PC-9 (cell line): Measurements from ENCODE around the gene PTPN2. TPM values are rescaled to one million over a fixed set of nuclear protein-coding genes. Genes with fewer than 3 reads are reported as not detected.

ENCODE experiments used
- BruUV-seq: library from RNA; stranded (reverse); fragments of 400-500 nt; replicated peaks from 2 replicates; lab custom pipeline; 2021; lab: Mats Ljungman, UMichigan
- CTCF ChIA-PET: fragments of 300-600 bp; sonication (Branson Sonifier 250); formaldehyde crosslinking; loops from one replicate; lab custom pipeline; 2022; ENCODE audit warnings: antibody characterized with exemption; lab: Charles Lee
- POLR2A ChIA-PET: fragments of 300-600 bp; sonication (Branson Sonifier 250); formaldehyde crosslinking; loops from one replicate; lab custom pipeline; 2022; ENCODE audit warnings: antibody characterized with exemption; ENCODE audit not compliant: unreplicated experiment; lab: Charles Lee
- DNase-seq, 2 experiments: peaks; one replicate each; pipeline versions ENCODE4 v3.0.0 to v3.0.0-alpha.2; 2015 to 2022; ENCODE audit warnings: mixed read lengths in 1 of 2
- H2AFZ ChIP-seq: fragments of 200-600 bp; sonication (generic); 2 replicates; pipeline ENCODE4 v1.8.1; 2017; ENCODE audit warnings: antibody characterized with exemption
- H3F3A ChIP-seq: fragments of 200-600 bp; sonication (generic); 2 replicates; pipeline ENCODE4 v1.8.1; 2017; ENCODE audit warnings: antibody characterized with exemption, mild to moderate bottlenecking, low read depth; ENCODE audit not compliant: insufficient read depth
- H3K27ac ChIP-seq: fragments of 200-600 bp; sonication (generic); 2 replicates; pipeline ENCODE4 v1.6.1; 2016; ENCODE audit warnings: mixed run types
- H3K27me3 ChIP-seq: fragments of 200-600 bp; sonication (generic); 2 replicates; pipeline ENCODE4 v1.6.1; 2016; ENCODE audit warnings: low read depth, mixed run types; ENCODE audit not compliant: insufficient read depth
- H3K36me3 ChIP-seq: fragments of 200-600 bp; sonication (generic); 2 replicates; pipeline ENCODE4 v1.6.1; 2016; ENCODE audit warnings: low read depth, mixed run types
- H3K4me1 ChIP-seq: fragments of 200-600 bp; sonication (generic); replicated peaks from 2 replicates; pipeline ENCODE4 v1.6.1; 2016; ENCODE audit warnings: mixed run types; ENCODE audit not compliant: insufficient read depth
- H3K4me2 ChIP-seq: fragments of 200-600 bp; sonication (generic); 2 replicates; pipeline ENCODE4 v1.6.1; 2017; ENCODE audit warnings: mixed run types
- H3K4me3 ChIP-seq: fragments of 200-600 bp; sonication (generic); 2 replicates; pipeline ENCODE4 v1.6.1; 2016; ENCODE audit warnings: mixed run types
- H3K79me2 ChIP-seq: fragments of 200-600 bp; sonication (generic); 2 replicates; pipeline ENCODE4 v1.6.1; 2017; ENCODE audit warnings: low read depth, mixed run types
- H3K9me2 ChIP-seq: fragments of 200-600 bp; sonication (generic); 2 replicates; pipeline ENCODE4 v1.8.1; 2017; ENCODE audit warnings: mild to moderate bottlenecking; ENCODE audit not compliant: insufficient read depth
- H3K9me3 ChIP-seq: fragments of 200-600 bp; sonication (generic); 2 replicates; pipeline ENCODE4 v1.8.1; 2016; ENCODE audit warnings: low read depth; ENCODE audit not compliant: insufficient read depth
- H4K20me1 ChIP-seq: fragments of 200-600 bp; sonication (generic); 2 replicates; pipeline ENCODE4 v1.8.1; 2017; ENCODE audit not compliant: insufficient read depth
- CTCF ChIP-seq: fragments of 200-600 bp; sonication (generic); conservative IDR thresholded peaks from 2 replicates; pipeline ENCODE4 v1.6.1; 2017; ENCODE audit warnings: mixed run types, antibody characterized with exemption, mild to moderate bottlenecking, moderate library complexity
- EZH2 ChIP-seq: fragments of 200-600 bp; sonication (generic); IDR thresholded peaks from 2 replicates; pipeline ENCODE4 v1.8.0; 2017; ENCODE audit warnings: antibody characterized with exemption, low read depth
- intact Hi-C: fragments of 100-400 bp; cut with micrococcal nuclease; formaldehyde crosslinking; loops from one replicate; pipeline ENCODE4 v1.10.0; 2022; ENCODE audit not compliant: unreplicated experiment
- total RNA-seq: library from RNA; stranded (reverse); gene quantifications from 2 replicates; pipeline ENCODE4 v1.2.3, GENCODE V29; 2021

PTPN2 gene
- total RNA-seq, 1 experiment from 2014 or later, result 78.1 TPM

GRCh38 chr18:12823892-12824291 is 60.1 kb downstream of the PTPN2 start:
- ChIA-PET CTCF (no interaction called here), POLR2A (no interaction called here)
- Histone ChIP-seq H3K27ac (no peak overlapping the region), H2AFZ (no peak overlapping the region), H3F3A (peaks cover 3% of the 10 kb centered on the region; the same call in 1 of the 2 replicates), H3K9me3 (0 out of 2 replicates have a peak, but pooled peaks cover 10% of the 10 kb centered on the region), H3K4me1 (no peaks in the 10 kb centered on the region), H4K20me1 (no peaks in the 10 kb centered on the region; the same call in 1 of the 2 replicates), H3K79me2 (peaks cover 18% of the 10 kb centered on the region; the same call in 1 of the 2 replicates), H3K4me2 (no peak overlapping the region), H3K36me3 (peaks cover 29% of the 10 kb centered on the region), H3K4me3 (no peak overlapping the region), H3K9me2 (no peaks in the 10 kb centered on the region), H3K27me3 (no peaks in the 10 kb centered on the region)
- DNase-seq, result no peak
- intact Hi-C loops, result no loop called here
- no TSS peak for BruUV-seq
- TF ChIP-seq EZH2 (no peak), CTCF (no peak)

- Histone ChIP-seq H3K9me3 (no peaks in the 10 kb centered on the region), H4K20me1 (peaks cover 3% of the 10 kb centered on the region; the same call in 1 of the 2 replicates), H3K4me3 (no peak overlapping the region), H3K4me1 (no peaks in the 10 kb centered on the region), H3K36me3 (peaks cover 23% of the 10 kb centered on the region), H3K27ac (no peak overlapping the region), H3F3A (peaks cover 3% of the 10 kb centered on the region), H3K27me3 (no peaks in the 10 kb centered on the region), H3K9me2 (no peaks in the 10 kb centered on the region), H2AFZ (no peak overlapping the region), H3K79me2 (peaks cover 11% of the 10 kb centered on the region; the same call in 1 of the 2 replicates), H3K4me2 (no peak overlapping the region)
- intact Hi-C loops, result no loop called here
- TF ChIP-seq CTCF (no peak), EZH2 (no peak)
- ChIA-PET CTCF (no interaction called here), POLR2A (no interaction called here)
- no TSS peak for BruUV-seq
- no peak for DNase-seq
Observed at GRCh38 chr18:12821408-12821807, 62.6 kb downstream of the PTPN2 start.

GRCh38 chr18:12820506-12820905 is 63.5 kb downstream of the PTPN2 start:
- Histone ChIP-seq H2AFZ (no peak overlapping the region), H3K27ac (no peak overlapping the region), H3K4me1 (no peaks in the 10 kb centered on the region), H3K4me3 (no peak overlapping the region), H3K27me3 (no peaks in the 10 kb centered on the region), H3K9me3 (no peaks in the 10 kb centered on the region), H4K20me1 (peaks cover 3% of the 10 kb centered on the region; the same call in 1 of the 2 replicates), H3K36me3 (peaks cover 23% of the 10 kb centered on the region), H3F3A (peaks cover 3% of the 10 kb centered on the region; the same call in 1 of the 2 replicates), H3K9me2 (no peaks in the 10 kb centered on the region), H3K79me2 (peaks cover 11% of the 10 kb centered on the region; the same call in 1 of the 2 replicates), H3K4me2 (no peak overlapping the region)
- ChIA-PET POLR2A (no interaction called here), CTCF (no interaction called here)
- no peak for DNase-seq
- no peak for TF ChIP-seq CTCF
- TF ChIP-seq EZH2, result no peak
- no TSS peak for BruUV-seq
- intact Hi-C loops, result no loop called here
